SH-SY5Y (cell line): ENCODE data around the gene CNP.

Experiments
- GATA2 ChIP-seq: IDR thresholded peaks from 2 replicates; pipeline ENCODE4 v1.6.1; 2011; ENCODE audit warnings: mild to moderate bottlenecking, low read depth, low read length
- GATA3 ChIP-seq: IDR thresholded peaks from 2 replicates; pipeline ENCODE4 v1.6.1; 2011; ENCODE audit warnings: low read depth, mild to moderate bottlenecking, low read length, moderate library complexity

DNA sequence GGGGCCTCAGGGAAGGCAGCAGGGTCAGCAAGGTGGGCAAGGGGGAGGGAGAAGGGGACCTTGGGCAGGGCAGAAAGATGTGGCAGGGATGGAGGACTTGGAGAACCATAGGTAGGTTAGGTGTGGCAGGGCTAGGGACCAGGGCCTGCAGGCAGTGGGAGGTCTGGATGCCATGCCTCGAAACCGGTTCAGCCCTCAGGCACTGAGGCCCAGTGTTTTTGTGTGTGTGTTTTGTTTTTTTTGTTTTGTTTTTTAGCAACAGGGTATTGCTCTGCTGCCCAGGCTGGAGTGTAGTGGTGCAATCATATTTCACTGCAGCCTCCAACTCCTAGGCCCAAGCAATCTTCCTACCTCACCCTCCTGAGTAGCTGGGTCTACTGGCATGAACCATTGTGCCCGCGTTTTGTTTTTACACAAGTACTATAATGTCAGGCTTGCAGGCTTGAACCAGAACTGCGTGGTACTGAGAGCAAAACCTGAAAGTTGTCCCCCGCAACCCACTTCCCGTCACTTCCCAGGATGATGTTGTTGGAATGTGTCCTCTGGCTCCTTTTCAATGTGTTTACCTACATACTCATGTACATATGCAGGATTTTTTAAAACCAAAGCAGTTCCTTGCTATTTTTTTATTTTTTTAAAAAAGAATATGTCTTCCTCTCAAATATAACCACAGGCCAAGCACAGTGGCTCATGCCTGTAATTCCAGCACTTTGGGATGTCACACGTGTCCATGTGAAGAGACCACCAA is 23.8 kb upstream of the CNP start:
- TF ChIP-seq GATA3 (no peak), GATA2 (no peak)
